HEK293 (cell line): ENCODE measurements around the gene CIRBP.

Experiments used
- CTCF ChIA-PET: fragments of 350-600 bp; formaldehyde crosslinking; extraction: SDS; loops from one replicate; lab custom pipeline; 2021; ENCODE audit warnings: antibody characterized with exemption; lab: Yijun Ruan, JAX
- POLR2A ChIA-PET: fragments of 300-600 bp; formaldehyde crosslinking; extraction: SDS; loops from one replicate; lab custom pipeline; 2020; ENCODE audit warnings: antibody characterized with exemption, inconsistent platforms; lab: Yijun Ruan, JAX
- H3K27ac ChIP-seq: fragments of 200-500 bp; sonication (Bioruptor generic); 2 replicates; pipeline ENCODE4 v1.5.1; 2014; ENCODE audit warnings: low read depth, low read length, control low read depth, inconsistent platforms; ENCODE audit errors: extremely low read depth
- H3K36me3 ChIP-seq, 2 experiments: fragments of 200-500 bp in 1 of 2; sonication (Bioruptor generic) in 1 of 2; 1 replicate in 1 of 2; 2 replicates in 1 of 2; pipeline ENCODE4 v1.5.1; 2014 to 2017; ENCODE audit warnings: inconsistent platforms in 2 of 2, low read length in 2 of 2; ENCODE audit not compliant: control insufficient read depth in 2 of 2, insufficient read depth in 1 of 2
- H3K4me1 ChIP-seq: fragments of 200-500 bp; sonication (Bioruptor generic); 2 replicates; pipeline ENCODE4 v1.5.1; 2014; ENCODE audit warnings: mild to moderate bottlenecking, low read length, inconsistent platforms; ENCODE audit not compliant: control insufficient read depth, insufficient read depth
- H3K4me3 ChIP-seq: 2 replicates; pipeline ENCODE4 v1.5.1; 2011; ENCODE audit warnings: low read depth, mild to moderate bottlenecking, control low read depth, low read length, moderate library complexity
- H3K9me3 ChIP-seq: fragments of 200-500 bp; sonication (Bioruptor generic); 2 replicates; pipeline ENCODE4 v1.5.1; 2014; ENCODE audit warnings: low read depth, low read length, inconsistent platforms; ENCODE audit not compliant: control insufficient read depth, insufficient read depth
- BCL11A ChIP-seq: fragments of 450-650 bp; formaldehyde crosslinking; IDR thresholded peaks from 2 replicates; pipeline ENCODE4 v1.5.1; 2016; ENCODE audit warnings: low read depth, missing biosample characterization, missing genetic modification characterization
- BCL11B ChIP-seq: fragments of 450-650 bp; formaldehyde crosslinking; IDR thresholded peaks from 2 replicates; pipeline ENCODE4 v1.5.1; 2016; ENCODE audit warnings: low read depth, missing biosample characterization, missing genetic modification characterization
- EGR2 ChIP-seq: fragments of 450-650 bp; formaldehyde crosslinking; IDR thresholded peaks from 2 replicates; pipeline ENCODE4 v1.5.1; 2016; ENCODE audit warnings: low read depth, missing biosample characterization, missing genetic modification characterization
- GLIS1 ChIP-seq: fragments of 450-650 bp; formaldehyde crosslinking; IDR thresholded peaks from 2 replicates; pipeline ENCODE4 v1.5.1; 2016; ENCODE audit warnings: missing biosample characterization, missing genetic modification characterization
- KLF7 ChIP-seq: fragments of 450-650 bp; formaldehyde crosslinking; IDR thresholded peaks from 2 replicates; pipeline ENCODE4 v1.5.1; 2016; ENCODE audit warnings: missing biosample characterization, missing genetic modification characterization, borderline replicate concordance
- MEIS1 ChIP-seq: sonication (generic); formaldehyde crosslinking; IDR thresholded peaks from 2 replicates; pipeline ENCODE4 v1.8.1; 2022; ENCODE audit warnings: missing genetic modification reagents, mild to moderate bottlenecking, borderline replicate concordance
- ZBTB7A ChIP-seq: fragments of 450-650 bp; formaldehyde crosslinking; IDR thresholded peaks from 2 replicates; pipeline ENCODE4 v1.5.1; 2016; ENCODE audit warnings: low read depth, missing biosample characterization, missing genetic modification characterization
- ZBTB8A ChIP-seq: fragments of 450-650 bp; formaldehyde crosslinking; IDR thresholded peaks from 2 replicates; pipeline ENCODE4 v1.5.1; 2016; ENCODE audit warnings: missing biosample characterization, missing genetic modification characterization
- ZEB2 ChIP-seq: fragments of 450-650 bp; formaldehyde crosslinking; IDR thresholded peaks from 2 replicates; pipeline ENCODE4 v1.5.1; 2016; ENCODE audit warnings: missing biosample characterization, missing genetic modification characterization
- ZFHX2 ChIP-seq: fragments of 450-650 bp; formaldehyde crosslinking; conservative IDR thresholded peaks from 2 replicates; pipeline ENCODE4 v1.5.1; 2016; ENCODE audit warnings: missing biosample characterization, missing genetic modification characterization
- ZNF112 ChIP-seq: fragments of 450-650 bp; formaldehyde crosslinking; IDR thresholded peaks from 2 replicates; pipeline ENCODE4 v1.5.0; 2017; ENCODE audit warnings: missing biosample characterization, missing genetic modification characterization
- ZNF133 ChIP-seq: fragments of 450-650 bp; formaldehyde crosslinking; IDR thresholded peaks from 2 replicates; pipeline ENCODE4 v1.5.1; 2016; ENCODE audit warnings: missing biosample characterization, missing genetic modification characterization
- ZNF292 ChIP-seq: fragments of 450-650 bp; formaldehyde crosslinking; IDR thresholded peaks from 2 replicates; pipeline ENCODE4 v1.5.1; 2016; ENCODE audit warnings: low read depth, missing biosample characterization, missing genetic modification characterization, borderline replicate concordance
- ZNF324 ChIP-seq: fragments of 450-650 bp; formaldehyde crosslinking; IDR thresholded peaks from 2 replicates; pipeline ENCODE4 v1.5.1; 2016; ENCODE audit warnings: missing biosample characterization, missing genetic modification characterization
- ZNF561 ChIP-seq: fragments of 450-650 bp; IDR thresholded peaks from 2 replicates; pipeline ENCODE4 v1.5.1; 2018; ENCODE audit warnings: missing biosample characterization, missing genetic modification characterization, borderline replicate concordance
- ZNF596 ChIP-seq: fragments of 450-650 bp; IDR thresholded peaks from 2 replicates; pipeline ENCODE4 v1.5.0; 2018; ENCODE audit warnings: missing biosample characterization, mild to moderate bottlenecking, missing genetic modification characterization, moderate library complexity
- ZNF654 ChIP-seq: fragments of 450-650 bp; formaldehyde crosslinking; IDR thresholded peaks from 2 replicates; pipeline ENCODE4 v1.5.1; 2016; ENCODE audit warnings: low read depth, missing biosample characterization, missing genetic modification characterization
- ZNF785 ChIP-seq: fragments of 450-650 bp; formaldehyde crosslinking; IDR thresholded peaks from 2 replicates; pipeline ENCODE4 v1.5.1; 2016; ENCODE audit warnings: missing biosample characterization, missing genetic modification characterization
- ZSCAN30 ChIP-seq: fragments of 450-650 bp; IDR thresholded peaks from 2 replicates; pipeline ENCODE4 v1.5.1; 2018; ENCODE audit warnings: missing biosample characterization, mild to moderate bottlenecking, missing genetic modification characterization, moderate library complexity
- TF ChIP-seq, protein P1 (sequence below): fragments of 450-650 bp; formaldehyde crosslinking; optimal IDR thresholded peaks from 2 replicates; pipeline ENCODE3; 2016; ENCODE audit warnings: missing biosample characterization, mild to moderate bottlenecking, missing genetic modification characterization
- TF ChIP-seq, protein P2 (sequence below): fragments of 450-650 bp; formaldehyde crosslinking; IDR thresholded peaks from 2 replicates; pipeline ENCODE4 v1.5.1; 2016; ENCODE audit warnings: missing biosample characterization, missing genetic modification characterization
- TF ChIP-seq, protein P3 (sequence below): fragments of 450-650 bp; formaldehyde crosslinking; IDR thresholded peaks from 2 replicates; pipeline ENCODE4 v1.5.1; 2016; ENCODE audit warnings: missing biosample characterization, missing genetic modification characterization

CIRBP gene

DNA sequence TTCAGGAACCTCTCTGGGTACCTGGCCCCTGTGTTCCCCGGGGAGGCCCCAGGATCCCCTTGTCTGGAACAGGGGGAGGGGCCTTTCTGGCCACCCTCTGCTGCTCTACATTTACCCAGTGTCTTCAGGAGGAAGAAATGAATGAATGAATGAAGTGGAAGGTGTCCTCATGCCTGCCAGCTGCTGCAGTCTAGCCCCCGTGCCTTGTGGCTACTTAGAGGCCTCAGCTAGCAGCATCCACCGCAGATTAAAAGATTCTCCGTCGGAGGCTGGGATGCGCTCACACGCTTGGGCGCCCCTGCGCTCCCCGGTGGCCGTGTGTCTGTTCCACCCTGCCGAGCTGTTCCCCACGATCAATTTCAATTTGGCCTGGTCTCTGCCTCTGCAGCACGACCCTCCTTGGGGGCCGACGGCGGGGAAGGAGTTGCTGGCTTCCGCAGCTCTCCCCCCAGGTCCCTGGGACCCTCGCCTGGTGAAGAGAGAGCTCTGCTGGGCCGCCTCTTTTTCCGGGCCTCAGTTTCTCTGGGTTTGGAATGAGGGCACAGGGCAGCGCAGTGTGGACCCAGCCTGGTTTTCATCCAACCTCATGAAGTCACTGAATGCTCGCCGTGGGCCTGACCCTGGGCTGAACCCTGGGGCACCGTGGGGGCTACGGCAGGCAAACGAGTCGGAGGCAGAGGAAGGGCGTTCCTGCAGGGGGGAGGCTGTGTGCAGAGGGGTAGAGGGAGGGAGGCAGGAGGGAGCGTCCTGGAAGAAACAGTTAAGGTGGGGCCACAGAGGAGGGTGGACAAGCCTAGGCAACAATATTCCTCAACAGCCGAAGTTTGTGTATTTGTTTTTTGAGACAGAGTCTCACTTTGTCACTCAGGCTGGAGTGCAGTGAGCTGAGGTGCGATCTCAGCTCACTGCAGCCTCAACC is 44.8 kb downstream of the CIRBP start (continued):
- no peak for TF ChIP-seq ZNF133
- TF ChIP-seq ZNF324 (tag by site-specific recombination) = no peak
- TF ChIP-seq ZFHX2 (tag by site-specific recombination) = peak; percentile 49
- TF ChIP-seq ZNF292 = no peak
- no peak for TF ChIP-seq KLF7 (tag by site-specific recombination)
- no peak for TF ChIP-seq ZBTB7A (tag by site-specific recombination)
- TF ChIP-seq ZBTB8A = no peak
- no peak for TF ChIP-seq MEIS1 (CRISPR knock-in tag)
- no peak for TF ChIP-seq ZNF785
- peak; percentile 54; the same call in 1 of the 2 replicates for TF ChIP-seq EGR2 (tag by site-specific recombination)
- TF ChIP-seq, all 188 proteins: peak for 7

DNA sequence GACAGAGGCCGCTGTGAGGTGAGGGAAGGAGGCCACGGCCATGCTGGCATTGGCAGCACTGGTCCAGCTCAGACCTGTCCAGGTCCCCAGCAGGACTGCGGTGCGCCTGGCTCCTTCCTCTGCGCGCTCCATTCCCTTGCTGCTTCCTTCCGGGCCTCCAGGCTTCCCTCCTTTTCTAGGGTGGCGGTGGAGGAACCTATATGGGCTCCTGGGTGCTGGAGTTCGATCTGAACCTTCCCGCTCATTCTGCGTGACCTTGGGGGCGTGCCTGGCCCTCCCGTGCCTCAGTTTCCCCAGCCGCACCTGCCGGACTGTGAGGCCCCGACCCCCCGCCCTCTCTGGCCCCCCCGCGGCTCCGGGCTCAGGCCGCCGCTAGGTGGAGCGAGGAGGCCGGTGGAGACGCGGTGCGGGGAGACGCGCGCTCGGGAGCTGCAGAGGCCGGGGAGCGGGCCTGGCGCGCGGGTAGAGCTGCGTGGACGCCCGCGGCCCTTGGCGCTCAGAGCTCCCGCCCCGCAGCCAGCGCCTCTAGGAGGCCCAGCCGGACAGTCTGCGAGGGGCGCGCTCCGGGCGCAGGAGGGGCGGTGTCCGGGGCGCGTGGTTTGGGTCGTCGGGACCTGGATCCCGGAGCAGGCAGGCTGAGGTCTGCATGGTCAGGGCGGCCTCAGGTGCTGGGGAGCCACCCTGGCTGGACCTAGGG is 46.5 kb downstream of the CIRBP start:
- H3K4me3 ChIP-seq = no peak overlapping the region
- H3K9me3 ChIP-seq = no peaks in the 10 kb centered on the region
- no peaks in the 10 kb centered on the region for H3K4me1 ChIP-seq
- no peaks in the 10 kb centered on the region for H3K36me3 ChIP-seq
- no peak overlapping the region for H3K27ac ChIP-seq
- ChIA-PET POLR2A (interaction anchor here (0.6 to 1.0 kb wide), 2 partner anchors 31 to 63 kb away, joined by 3 to 4 read pairs; no protein-coding TSS in a partner anchor), CTCF (interaction anchor here (0.5 to 2.6 kb wide), 12 partner anchors 9 to 219 kb away, joined by 3 to 9 read pairs (median 3); partner anchors contain the start of gene NDUFS7)
- TF ChIP-seq ZNF561 = no peak
- no peak for TF ChIP-seq ZNF112 (tag by site-specific recombination)
- peak; percentile 17; the same call in 1 of the 2 replicates for TF ChIP-seq ZBTB8A
- no peak for TF ChIP-seq BCL11A (tag by site-specific recombination)
- TF ChIP-seq, protein P1, sequence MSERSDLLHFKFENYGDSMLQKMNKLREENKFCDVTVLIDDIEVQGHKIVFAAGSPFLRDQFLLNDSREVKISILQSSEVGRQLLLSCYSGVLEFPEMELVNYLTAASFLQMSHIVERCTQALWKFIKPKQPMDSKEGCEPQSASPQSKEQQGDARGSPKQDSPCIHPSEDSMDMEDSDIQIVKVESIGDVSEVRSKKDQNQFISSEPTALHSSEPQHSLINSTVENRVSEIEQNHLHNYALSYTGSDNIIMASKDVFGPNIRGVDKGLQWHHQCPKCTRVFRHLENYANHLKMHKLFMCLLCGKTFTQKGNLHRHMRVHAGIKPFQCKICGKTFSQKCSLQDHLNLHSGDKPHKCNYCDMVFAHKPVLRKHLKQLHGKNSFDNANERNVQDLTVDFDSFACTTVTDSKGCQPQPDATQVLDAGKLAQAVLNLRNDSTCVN (tag by site-specific recombination) = peak; percentile 49
- TF ChIP-seq ZSCAN30 (tag by site-specific recombination) = 0 out of 2 replicates have a peak, but pooled peaks have one; percentile 20
- TF ChIP-seq ZNF596 (tag by site-specific recombination) = 0 out of 2 replicates have a peak, but pooled peaks have one; percentile 8
- peak; percentile 79 for TF ChIP-seq GLIS1 (tag by site-specific recombination)
- TF ChIP-seq, protein P2, sequence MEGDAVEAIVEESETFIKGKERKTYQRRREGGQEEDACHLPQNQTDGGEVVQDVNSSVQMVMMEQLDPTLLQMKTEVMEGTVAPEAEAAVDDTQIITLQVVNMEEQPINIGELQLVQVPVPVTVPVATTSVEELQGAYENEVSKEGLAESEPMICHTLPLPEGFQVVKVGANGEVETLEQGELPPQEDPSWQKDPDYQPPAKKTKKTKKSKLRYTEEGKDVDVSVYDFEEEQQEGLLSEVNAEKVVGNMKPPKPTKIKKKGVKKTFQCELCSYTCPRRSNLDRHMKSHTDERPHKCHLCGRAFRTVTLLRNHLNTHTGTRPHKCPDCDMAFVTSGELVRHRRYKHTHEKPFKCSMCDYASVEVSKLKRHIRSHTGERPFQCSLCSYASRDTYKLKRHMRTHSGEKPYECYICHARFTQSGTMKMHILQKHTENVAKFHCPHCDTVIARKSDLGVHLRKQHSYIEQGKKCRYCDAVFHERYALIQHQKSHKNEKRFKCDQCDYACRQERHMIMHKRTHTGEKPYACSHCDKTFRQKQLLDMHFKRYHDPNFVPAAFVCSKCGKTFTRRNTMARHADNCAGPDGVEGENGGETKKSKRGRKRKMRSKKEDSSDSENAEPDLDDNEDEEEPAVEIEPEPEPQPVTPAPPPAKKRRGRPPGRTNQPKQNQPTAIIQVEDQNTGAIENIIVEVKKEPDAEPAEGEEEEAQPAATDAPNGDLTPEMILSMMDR (tag by site-specific recombination) = peak; percentile 43; the same call in 1 of the 2 replicates
- TF ChIP-seq ZNF654 (tag by site-specific recombination) = peak; percentile 30; the same call in 1 of the 2 replicates
- TF ChIP-seq, protein P3, sequence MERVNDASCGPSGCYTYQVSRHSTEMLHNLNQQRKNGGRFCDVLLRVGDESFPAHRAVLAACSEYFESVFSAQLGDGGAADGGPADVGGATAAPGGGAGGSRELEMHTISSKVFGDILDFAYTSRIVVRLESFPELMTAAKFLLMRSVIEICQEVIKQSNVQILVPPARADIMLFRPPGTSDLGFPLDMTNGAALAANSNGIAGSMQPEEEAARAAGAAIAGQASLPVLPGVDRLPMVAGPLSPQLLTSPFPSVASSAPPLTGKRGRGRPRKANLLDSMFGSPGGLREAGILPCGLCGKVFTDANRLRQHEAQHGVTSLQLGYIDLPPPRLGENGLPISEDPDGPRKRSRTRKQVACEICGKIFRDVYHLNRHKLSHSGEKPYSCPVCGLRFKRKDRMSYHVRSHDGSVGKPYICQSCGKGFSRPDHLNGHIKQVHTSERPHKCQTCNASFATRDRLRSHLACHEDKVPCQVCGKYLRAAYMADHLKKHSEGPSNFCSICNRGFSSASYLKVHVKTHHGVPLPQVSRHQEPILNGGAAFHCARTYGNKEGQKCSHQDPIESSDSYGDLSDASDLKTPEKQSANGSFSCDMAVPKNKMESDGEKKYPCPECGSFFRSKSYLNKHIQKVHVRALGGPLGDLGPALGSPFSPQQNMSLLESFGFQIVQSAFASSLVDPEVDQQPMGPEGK (tag by site-specific recombination) = peak; percentile 85
- TF ChIP-seq BCL11B (tag by site-specific recombination) = peak; percentile 62; the same call in 1 of the 2 replicates
- 0 out of 2 replicates have a peak, but pooled peaks have one; percentile 28 for TF ChIP-seq ZEB2
